Fibroblast of pulmonary artery (primary cell): ENCODE data around the gene TUSC7.

ENCODE experiments used
- DNase-seq: peaks from one replicate; pipeline ENCODE4 v3.0.0-alpha.2; 2010; ENCODE audit warnings: low read depth
- H3K4me3 ChIP-seq: replicated peaks from 2 replicates; pipeline ENCODE4 v1.5.1; 2011; ENCODE audit warnings: low read depth, mild to moderate bottlenecking, control low read depth, low read length, moderate library complexity
- CTCF ChIP-seq: IDR thresholded peaks from 2 replicates; pipeline ENCODE4 v1.5.1; 2011; ENCODE audit warnings: mild to moderate bottlenecking, control low read depth, low read length, inconsistent platforms; ENCODE audit errors: missing control alignments

TUSC7 gene

GRCh38 chr3:116678853-116679252 lies 30.7 kb upstream of the TUSC7 start:
- no peak for TF ChIP-seq CTCF
- H3K4me3 ChIP-seq, result no peak overlapping the region
- DNase-seq, result no peak

- no peak overlapping the region for H3K4me3 ChIP-seq
- no peak for TF ChIP-seq CTCF
- no peak for DNase-seq
These were observed 18.5 kb upstream of the TUSC7 start for GRCh38 chr3:116691041-116691440.

- TF ChIP-seq CTCF, result no peak
- no peak for DNase-seq
- no peak overlapping the region for H3K4me3 ChIP-seq
These were observed 8.5 kb upstream of the TUSC7 start for GRCh38 chr3:116701070-116701469.

- DNase-seq, result no peak
- no peak for TF ChIP-seq CTCF
- no peak overlapping the region for H3K4me3 ChIP-seq
These were observed 7.2 kb upstream of the TUSC7 start for GRCh38 chr3:116702334-116702733.

- H3K4me3 ChIP-seq, result no peak overlapping the region
- no peak for DNase-seq
- TF ChIP-seq CTCF, result no peak
These were observed 2.0 kb upstream of the TUSC7 start for GRCh38 chr3:116707531-116707930.

- DNase-seq, result no peak
- no peak for TF ChIP-seq CTCF
- no peak overlapping the region for H3K4me3 ChIP-seq
These were observed 6.9 kb downstream of the TUSC7 start for GRCh38 chr3:116716490-116716889.

- no peak overlapping the region for H3K4me3 ChIP-seq
- no peak for DNase-seq
- no peak for TF ChIP-seq CTCF
These were observed 8.0 kb downstream of the TUSC7 start for GRCh38 chr3:116717566-116717965.
